ENCODE results near the gene USP21. TPM values are rescaled to one million over a fixed set of nuclear protein-coding genes. Genes with fewer than 3 reads are reported as not detected.

The USP21 gene
- total RNA-seq, 2 experiments from 2014 or later: 29.2 to 32.0 TPM

- Mint-ChIP-seq H3K36me3 (ENCODE audit: low read depth) (no peaks in the 10 kb centered on the region), H3K9me3 (ENCODE audit: insufficient read depth) (no peaks in the 10 kb centered on the region), H3K4me3 (no peak overlapping the region), H3K4me1 (ENCODE audit: low read depth) (peaks cover 76% of the 10 kb centered on the region), H3K27me3 (ENCODE audit: low read depth) (no peaks in the 10 kb centered on the region), H3K27ac (peak overlapping the region; percentile 67)
- DNase-seq (no peak), ATAC-seq (no peak)
- CTCF ChIA-PET: interaction anchor here (2.3 to 18.1 kb wide), 2 partner anchors 15 to 26 kb away, joined by 15 to 331 read pairs; partner anchors contain the start of genes APOA2, FCER1G and TOMM40L
- POLR2A ChIA-PET: no interaction called here
These were observed 37.5 kb downstream of the USP21 start for GRCh38 chr1:161196521-161197451.

GRCh38 chr1:161197560-161198193, 38.4 kb downstream of the USP21 start:
- ChIA-PET CTCF (interaction anchor here (1.7 to 18.1 kb wide), 3 partner anchors 16 to 93 kb away, joined by 5 to 331 read pairs (median 15); partner anchors contain the start of genes APOA2, FCER1G and TOMM40L), POLR2A (interaction anchor here (0.7 to 1.5 kb wide), 2 partner anchors 12 to 192 kb away, joined by 4 to 8 read pairs; no protein-coding TSS in a partner anchor)
- no peak overlapping the region for H3K4me3 Mint-ChIP-seq
- H3K9me3 Mint-ChIP-seq (ENCODE audit: insufficient read depth): no peaks in the 10 kb centered on the region
- H3K4me1 Mint-ChIP-seq (ENCODE audit: low read depth): peaks cover 74% of the 10 kb centered on the region
- DNase-seq (no peak), ATAC-seq (no peak)
- H3K27me3 Mint-ChIP-seq (ENCODE audit: low read depth): no peaks in the 10 kb centered on the region
- peak overlapping the region; percentile 67 for H3K27ac Mint-ChIP-seq
- peaks cover 5% of the 10 kb centered on the region for H3K36me3 Mint-ChIP-seq (ENCODE audit: low read depth)

GRCh38 chr1:161198194-161198896, 39.0 kb downstream of the USP21 start:
- H3K36me3 Mint-ChIP-seq (ENCODE audit: low read depth): peaks cover 9% of the 10 kb centered on the region
- CTCF ChIA-PET: interaction anchor here (1.4 to 18.1 kb wide), 4 partner anchors 16 to 93 kb away, joined by 3 to 331 read pairs (median 10); partner anchors contain the start of genes APOA2, FCER1G, PPOX and TOMM40L
- no peaks in the 10 kb centered on the region for H3K27me3 Mint-ChIP-seq (ENCODE audit: low read depth)
- no peak for DNase-seq
- peaks cover 73% of the 10 kb centered on the region for H3K4me1 Mint-ChIP-seq (ENCODE audit: low read depth)
- POLR2A ChIA-PET: interaction anchor here (0.6 to 1.9 kb wide), 4 partner anchors 13 to 191 kb away, joined by 3 to 9 read pairs (median 6); partner anchors contain the start of gene PPOX
- no peaks in the 10 kb centered on the region for H3K9me3 Mint-ChIP-seq (ENCODE audit: insufficient read depth)
- peak overlapping the region; percentile 17 for H3K27ac Mint-ChIP-seq
- no peak overlapping the region for H3K4me3 Mint-ChIP-seq
- ATAC-seq: no peak

GRCh38 chr1:161198897-161199431, 39.7 kb downstream of the USP21 start, which contains the start of gene ADAMTS4:
ADAMTS4 (minus strand) TSS chr1:161199054; CDS start chr1:161198627, 427 bp downstream.
- H3K4me3 Mint-ChIP-seq: no peak within 1 kb of the TSS
- ChIA-PET POLR2A (interaction anchor here (1.5 to 1.9 kb wide), 2 partner anchors 14 to 33 kb away, joined by 8 to 9 read pairs; partner anchors contain the start of gene PPOX), CTCF (interaction anchor here (1.4 to 18.1 kb wide), 4 partner anchors 17 to 92 kb away, joined by 3 to 331 read pairs (median 10); partner anchors contain the start of genes APOA2, FCER1G, PPOX and TOMM40L)

DNA sequence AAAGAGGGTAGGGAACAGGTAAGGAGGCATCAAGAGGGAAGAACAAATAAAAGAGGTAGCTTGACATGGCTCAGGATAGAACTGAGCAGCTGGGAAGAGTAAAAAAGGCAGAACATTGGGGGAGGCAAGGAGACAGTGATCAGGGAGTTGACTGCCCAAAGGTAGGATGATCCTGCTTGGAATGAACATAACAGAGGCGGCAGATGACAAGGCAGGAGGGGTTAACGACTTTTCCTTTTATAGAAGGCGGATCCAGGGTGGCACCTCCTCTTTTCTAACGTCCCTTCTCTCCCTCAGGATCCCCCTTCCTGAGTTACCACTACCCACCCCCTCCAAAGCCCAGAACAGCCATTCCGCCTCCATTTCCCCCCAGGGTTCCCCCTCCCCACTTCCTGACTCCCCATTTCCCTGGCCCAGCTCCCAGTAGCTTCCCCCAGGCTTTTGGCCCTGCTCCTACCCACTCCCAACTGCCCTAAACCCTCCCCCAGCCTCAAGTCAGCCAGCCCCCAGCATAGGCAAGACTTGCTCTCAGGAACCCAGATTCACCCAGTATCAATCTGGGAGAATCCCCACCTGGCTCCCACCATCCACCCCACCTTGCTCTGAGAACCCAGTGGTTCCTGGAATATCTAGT, 40.3 kb downstream of the USP21 start:
- Mint-ChIP-seq H3K27me3 (ENCODE audit: low read depth) (no peaks in the 10 kb centered on the region), H3K4me3 (no peak overlapping the region), H3K36me3 (ENCODE audit: low read depth) (peaks cover 21% of the 10 kb centered on the region), H3K4me1 (ENCODE audit: low read depth) (peaks cover 82% of the 10 kb centered on the region), H3K27ac (peak overlapping the region; percentile 95), H3K9me3 (ENCODE audit: insufficient read depth) (no peaks in the 10 kb centered on the region)
- ChIA-PET POLR2A (interaction anchor here (0.5 to 1.9 kb wide), 2 partner anchors 14 to 33 kb away, joined by 3 to 9 read pairs; partner anchors contain the start of gene PPOX), CTCF (interaction anchor here (1.4 to 18.1 kb wide), 4 partner anchors 23 to 92 kb away, joined by 3 to 331 read pairs (median 6); partner anchors contain the start of genes APOA2, FCER1G, PPOX and TOMM40L)
- no peak for DNase-seq
- no peak for ATAC-seq

More at GRCh38 chr1:161198897-161199431, 39.7 kb downstream of the USP21 start, which contains the start of gene ADAMTS4:
- no peaks in the 10 kb centered on the region for H3K9me3 Mint-ChIP-seq (ENCODE audit: insufficient read depth)
- peaks cover 79% of the 10 kb centered on the region for H3K4me1 Mint-ChIP-seq (ENCODE audit: low read depth)
- ATAC-seq (no peak), DNase-seq (no peak)
- H3K36me3 Mint-ChIP-seq (ENCODE audit: low read depth): peaks cover 15% of the 10 kb centered on the region
- peak within 1 kb of the TSS; percentile 95 for H3K27ac Mint-ChIP-seq
- no peaks in the 10 kb centered on the region for H3K27me3 Mint-ChIP-seq (ENCODE audit: low read depth)

DNA sequence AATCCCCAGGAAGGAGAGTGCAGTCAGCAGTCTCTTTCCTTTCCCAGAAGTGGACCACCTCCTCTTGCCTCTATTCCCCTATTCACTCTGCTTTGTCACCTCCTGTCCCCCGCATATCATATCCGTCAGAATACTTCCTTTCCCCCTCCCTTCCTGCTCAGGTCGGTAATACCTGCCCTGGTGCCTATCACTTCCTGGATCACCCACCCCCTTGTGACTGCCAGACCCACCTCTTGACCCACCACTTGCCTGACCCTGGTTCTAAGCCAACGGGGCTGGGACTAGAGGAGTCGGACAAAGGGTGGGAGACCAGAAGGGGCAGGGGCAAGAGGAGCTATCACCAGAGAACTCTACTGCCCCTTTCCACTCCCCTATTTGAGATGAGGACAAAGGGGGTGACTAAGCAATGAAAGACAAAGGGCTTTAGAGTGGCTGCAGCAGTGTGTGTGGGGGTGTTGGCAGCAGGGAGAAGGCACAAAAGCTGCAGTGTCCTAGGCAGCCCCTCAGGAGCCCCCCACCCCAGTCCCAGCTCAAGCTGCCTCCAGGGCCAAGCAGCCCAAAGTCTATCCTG, 41.2 kb downstream of the USP21 start:
- peak overlapping the region; percentile 95 for H3K27ac Mint-ChIP-seq
- no peaks in the 10 kb centered on the region for H3K9me3 Mint-ChIP-seq (ENCODE audit: insufficient read depth)
- H3K27me3 Mint-ChIP-seq (ENCODE audit: low read depth): no peaks in the 10 kb centered on the region
- H3K36me3 Mint-ChIP-seq (ENCODE audit: low read depth): peaks cover 27% of the 10 kb centered on the region
- CTCF ChIA-PET: interaction anchor here (1.0 to 18.1 kb wide), 7 partner anchors 9 to 182 kb away, joined by 3 to 331 read pairs (median 9); partner anchors contain the start of genes APOA2, FCER1G, PPOX and TOMM40L
- peaks cover 79% of the 10 kb centered on the region for H3K4me1 Mint-ChIP-seq (ENCODE audit: low read depth)
- POLR2A ChIA-PET: interaction anchor here (0.5 to 3.7 kb wide), 7 partner anchors 11 to 47 kb away, joined by 3 to 31 read pairs (median 3); partner anchors contain the start of genes TOMM40L and UFC1
- DNase-seq (peak; percentile 46), ATAC-seq (no peak)
- peak overlapping the region; percentile 45 for H3K4me3 Mint-ChIP-seq

GRCh38 chr1:161200992-161201835, 41.9 kb downstream of the USP21 start:
- H3K4me3 Mint-ChIP-seq: peak overlapping the region; percentile 93
- peaks cover 33% of the 10 kb centered on the region for H3K36me3 Mint-ChIP-seq (ENCODE audit: low read depth)
- POLR2A ChIA-PET: interaction anchor here (0.5 to 3.7 kb wide), 28 partner anchors 9 to 935 kb away, joined by 3 to 38 read pairs (median 4); partner anchors contain the start of genes APOA2, ARHGAP30, B4GALT3 and DEDD
- no peaks in the 10 kb centered on the region for H3K9me3 Mint-ChIP-seq (ENCODE audit: insufficient read depth)
- peaks cover 78% of the 10 kb centered on the region for H3K4me1 Mint-ChIP-seq (ENCODE audit: low read depth)
- DNase-seq (no peak), ATAC-seq (no peak)
- H3K27me3 Mint-ChIP-seq (ENCODE audit: low read depth): no peaks in the 10 kb centered on the region
- CTCF ChIA-PET: interaction anchor here (0.7 to 18.1 kb wide), 12 partner anchors 9 to 188 kb away, joined by 3 to 331 read pairs (median 8); partner anchors contain the start of genes APOA2, B4GALT3, FCER1G and PPOX
- H3K27ac Mint-ChIP-seq: peak overlapping the region; percentile 95

- DNase-seq (peak; percentile 99), ATAC-seq (peak; percentile 99)
- Mint-ChIP-seq H3K4me3 (peak within 1 kb of the TSS; percentile 93), H3K27ac (peak within 1 kb of the TSS; percentile 95), H3K27me3 (ENCODE audit: low read depth) (no peaks in the 10 kb centered on the region), H3K9me3 (ENCODE audit: insufficient read depth) (no peaks in the 10 kb centered on the region), H3K4me1 (ENCODE audit: low read depth) (peaks cover 78% of the 10 kb centered on the region), H3K36me3 (ENCODE audit: low read depth) (peaks cover 41% of the 10 kb centered on the region)
- ChIA-PET CTCF (interaction anchor here (0.6 to 18.1 kb wide), 13 partner anchors 8 to 187 kb away, joined by 3 to 331 read pairs (median 8); partner anchors contain the start of genes APOA2, B4GALT3, FCER1G and PPOX), POLR2A (interaction anchor here (0.5 to 3.7 kb wide), 29 partner anchors 9 to 936 kb away, joined by 3 to 38 read pairs (median 5); partner anchors contain the start of genes APOA2, ARHGAP30, B4GALT3 and DEDD)
These were observed 42.8 kb downstream of the USP21 start, which contains the start of gene NDUFS2 for GRCh38 chr1:161201836-161202712. NDUFS2 (plus strand) TSS chr1:161202367; CDS start chr1:161202386, 19 bp downstream.

Data from activated CD8-positive, alpha-beta T cell treated with anti-CD3 and anti-CD28 coated beads, Interleukin-2, amount 10 ng/mL, durations not matched to agents 7 days and 5 days (primary cell).